Measurements from ENCODE around the gene BCL3.

DNA sequence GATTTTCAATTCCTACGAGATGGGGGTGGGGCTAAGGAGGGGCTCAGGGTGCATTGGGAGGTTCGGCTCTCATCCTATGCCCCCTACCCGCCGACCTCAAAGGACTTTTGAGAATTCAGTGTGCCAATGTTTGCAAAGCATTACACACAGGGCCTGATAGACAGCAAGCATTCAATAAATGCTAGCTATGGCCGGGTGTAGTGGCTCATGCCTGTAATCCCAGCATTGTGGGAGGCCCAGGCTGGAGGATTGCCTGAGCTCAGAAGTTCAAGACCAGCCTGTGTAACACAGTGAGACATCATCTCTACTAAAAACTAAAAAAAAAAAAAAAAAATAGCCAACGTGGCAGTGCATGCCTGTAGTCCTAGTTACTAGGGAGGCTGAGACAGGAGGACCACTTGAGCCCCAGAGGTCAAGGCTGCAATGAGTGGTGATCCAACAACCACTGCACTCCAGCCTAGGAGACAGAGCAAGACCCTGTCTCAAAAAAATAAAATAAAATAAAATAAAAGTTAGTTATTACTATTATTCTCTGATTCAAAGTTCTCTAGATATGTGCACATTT, 27.2 kb downstream of the BCL3 start:
- TF ChIP-seq TEAD4 (IDR thresholded peaks at IDR 0.05; ENCODE audit: borderline replicate concordance, insufficient read depth) (no peak), POLR2AphosphoS5 (IDR thresholded peaks at IDR 0.05; ENCODE audit: low read depth, low read length) (no peak)

Data from SK-N-SH (cell line).